ENCODE results near the gene CDC25B.

- TF ChIP-seq POLR2A (IDR thresholded peaks at IDR 0.05; ENCODE audit: low read depth, low read length) = no peak; the same call in 1 of the 2 replicates
- TF ChIP-seq TAF1 (IDR thresholded peaks at IDR 0.05; ENCODE audit: borderline replicate concordance, low read depth, low read length) = no peak
- no peak for TF ChIP-seq POLR2AphosphoS5 (IDR thresholded peaks at IDR 0.05; ENCODE audit: low read depth, low read length)
Observed at GRCh38 chr20:3781153-3781910, 14.8 kb upstream of the CDC25B start, which contains the start of gene SPEF1.
